ENCODE results near the gene FKBP1A.
A peak's percentile ranks its signal among the peaks of the same experiment; 100 is the strongest.

Gene FKBP1A

DNA sequence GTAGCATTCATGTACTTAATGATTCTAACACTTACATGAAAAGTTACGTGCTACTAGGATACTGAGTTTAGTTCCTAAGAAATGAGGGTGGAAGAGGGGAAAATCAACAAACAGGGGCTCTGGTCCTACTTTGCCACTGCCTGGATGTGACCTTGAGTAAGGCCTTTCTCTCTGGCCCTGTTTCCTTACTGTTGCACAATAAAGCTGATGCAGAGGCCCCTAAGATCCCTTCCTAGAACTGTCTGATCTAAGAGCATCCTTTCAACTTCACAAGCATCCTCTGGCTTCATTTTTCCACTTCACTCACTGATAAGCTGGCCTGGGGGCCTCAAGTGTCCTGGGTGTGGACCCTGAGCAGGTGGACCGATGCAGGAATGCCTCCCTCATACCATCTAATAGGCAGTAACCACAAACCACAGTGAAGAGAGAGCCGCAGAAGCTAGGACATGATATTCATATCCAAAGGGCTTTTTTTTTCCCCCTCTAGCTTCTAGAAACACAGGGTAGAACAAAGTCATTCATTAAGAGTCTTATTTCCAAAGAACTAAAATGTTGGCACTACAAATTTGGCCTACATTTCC, 21.6 kb downstream of the FKBP1A start:
- Mint-ChIP-seq H3K9me3 (peaks cover 4% of the 10 kb centered on the region), H3K4me1 (peaks cover 52% of the 10 kb centered on the region), H3K36me3 (ENCODE audit: low read depth) (peaks cover 67% of the 10 kb centered on the region), H3K27me3 (ENCODE audit: low read depth) (no peaks in the 10 kb centered on the region), H3K4me3 (no peak overlapping the region), H3K27ac (no peak overlapping the region)
- TF ChIP-seq, protein P1, sequence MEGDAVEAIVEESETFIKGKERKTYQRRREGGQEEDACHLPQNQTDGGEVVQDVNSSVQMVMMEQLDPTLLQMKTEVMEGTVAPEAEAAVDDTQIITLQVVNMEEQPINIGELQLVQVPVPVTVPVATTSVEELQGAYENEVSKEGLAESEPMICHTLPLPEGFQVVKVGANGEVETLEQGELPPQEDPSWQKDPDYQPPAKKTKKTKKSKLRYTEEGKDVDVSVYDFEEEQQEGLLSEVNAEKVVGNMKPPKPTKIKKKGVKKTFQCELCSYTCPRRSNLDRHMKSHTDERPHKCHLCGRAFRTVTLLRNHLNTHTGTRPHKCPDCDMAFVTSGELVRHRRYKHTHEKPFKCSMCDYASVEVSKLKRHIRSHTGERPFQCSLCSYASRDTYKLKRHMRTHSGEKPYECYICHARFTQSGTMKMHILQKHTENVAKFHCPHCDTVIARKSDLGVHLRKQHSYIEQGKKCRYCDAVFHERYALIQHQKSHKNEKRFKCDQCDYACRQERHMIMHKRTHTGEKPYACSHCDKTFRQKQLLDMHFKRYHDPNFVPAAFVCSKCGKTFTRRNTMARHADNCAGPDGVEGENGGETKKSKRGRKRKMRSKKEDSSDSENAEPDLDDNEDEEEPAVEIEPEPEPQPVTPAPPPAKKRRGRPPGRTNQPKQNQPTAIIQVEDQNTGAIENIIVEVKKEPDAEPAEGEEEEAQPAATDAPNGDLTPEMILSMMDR (IDR thresholded peaks at IDR 0.05; ENCODE audit: unreplicated experiment in 3 of 3): no peak

DNA sequence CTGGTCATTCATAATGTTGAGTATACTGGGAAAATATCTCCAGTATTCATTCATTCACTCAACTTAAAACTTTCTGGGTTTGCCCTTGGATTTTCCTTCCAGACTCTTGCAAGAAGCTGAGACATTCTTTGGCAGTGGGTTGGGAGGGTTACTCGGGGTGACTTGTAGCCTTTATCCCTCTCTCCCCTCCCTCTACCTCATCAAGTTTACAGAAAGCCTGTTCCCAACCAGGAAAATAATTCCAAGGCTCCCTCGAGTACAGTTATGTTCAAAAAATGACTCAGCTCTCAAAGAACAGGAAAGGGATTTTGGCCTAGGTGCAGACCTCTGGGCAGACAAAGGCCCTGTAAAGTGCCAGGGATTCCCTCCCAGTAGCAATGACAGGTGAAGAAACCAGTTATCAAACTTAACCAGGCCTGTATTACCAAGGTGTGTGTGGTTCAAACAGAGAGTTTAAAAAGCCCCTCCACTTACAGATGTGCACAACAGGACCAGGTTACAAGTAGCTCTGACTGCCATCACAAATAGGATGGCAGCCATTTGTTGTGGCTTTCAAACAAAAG, 22.2 kb downstream of the FKBP1A start:
- Mint-ChIP-seq H3K27ac (no peak overlapping the region), H3K4me3 (no peak overlapping the region), H3K4me1 (peaks cover 45% of the 10 kb centered on the region), H3K9me3 (peaks cover 4% of the 10 kb centered on the region), H3K36me3 (ENCODE audit: low read depth) (peaks cover 72% of the 10 kb centered on the region), H3K27me3 (ENCODE audit: low read depth) (no peaks in the 10 kb centered on the region)
- TF ChIP-seq, protein P1 (IDR thresholded peaks at IDR 0.05; ENCODE audit: unreplicated experiment in 3 of 3): no peak

DNA sequence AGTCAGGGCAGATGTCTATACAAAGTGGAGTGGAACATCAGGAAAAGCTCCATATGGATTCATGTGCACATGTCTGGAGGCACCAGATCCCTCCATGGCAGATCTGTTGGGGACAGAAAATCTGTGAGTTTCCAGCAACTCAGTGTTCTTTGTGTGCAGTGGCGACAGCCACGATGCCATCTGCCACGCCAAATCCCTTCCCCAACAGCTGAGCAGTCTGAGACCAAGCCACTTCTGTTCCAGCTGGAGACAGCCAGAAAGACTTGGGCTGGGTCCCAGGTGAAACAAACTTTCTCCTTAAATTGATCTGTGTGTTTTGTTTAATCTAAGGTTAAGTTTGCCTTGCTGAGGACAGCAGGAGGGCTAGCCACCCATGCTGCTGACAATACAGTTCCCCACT, 22.9 kb downstream of the FKBP1A start:
- H3K4me3 Mint-ChIP-seq: no peak overlapping the region
- H3K4me1 Mint-ChIP-seq: peaks cover 38% of the 10 kb centered on the region
- H3K27ac Mint-ChIP-seq: peak overlapping the region in 1 of 3 experiments; percentile 19
- peaks cover 76% of the 10 kb centered on the region for H3K36me3 Mint-ChIP-seq (ENCODE audit: low read depth)
- H3K9me3 Mint-ChIP-seq: peaks cover 4% of the 10 kb centered on the region
- TF ChIP-seq, protein P1 (IDR thresholded peaks at IDR 0.05; ENCODE audit: unreplicated experiment in 3 of 3): no peak
- no peaks in the 10 kb centered on the region for H3K27me3 Mint-ChIP-seq (ENCODE audit: low read depth)

DNA sequence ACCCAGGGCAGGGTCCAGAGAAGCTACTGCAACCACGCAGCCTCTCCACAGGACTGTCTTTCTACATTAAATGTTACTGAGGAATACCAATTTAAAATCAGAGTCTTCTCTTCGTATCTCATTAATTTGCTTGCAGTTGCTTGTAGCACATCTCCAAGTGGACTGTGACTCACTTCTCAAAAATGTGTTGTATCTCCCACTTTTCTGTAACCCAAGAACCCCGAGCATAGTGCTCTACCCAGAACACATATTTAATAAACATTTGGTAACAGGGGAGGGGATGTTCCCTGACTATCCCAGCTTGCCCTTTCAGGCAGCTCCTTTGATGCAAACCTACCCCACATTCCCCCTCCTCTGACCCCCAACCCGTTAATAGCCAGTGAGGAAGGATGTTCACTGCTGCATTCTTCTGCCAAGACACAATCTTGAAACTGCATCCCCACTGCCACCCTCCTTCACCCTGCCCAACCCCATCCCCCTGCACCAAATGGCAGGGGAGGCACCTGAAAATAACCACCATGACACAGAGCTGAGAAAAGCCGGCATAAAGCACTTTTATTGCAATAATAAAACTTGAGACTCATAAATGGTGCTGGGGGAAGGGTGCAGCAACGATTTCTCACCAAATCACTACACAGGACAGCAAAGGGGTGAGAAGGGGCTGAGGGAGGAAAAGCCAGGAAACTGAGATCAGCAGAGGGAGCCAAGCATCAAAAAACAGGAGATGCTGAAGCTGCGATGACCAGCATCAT, 24.2 kb downstream of the FKBP1A start:
- Mint-ChIP-seq H3K9me3 (peaks cover 4% of the 10 kb centered on the region), H3K27me3 (ENCODE audit: low read depth) (no peaks in the 10 kb centered on the region)

DNA sequence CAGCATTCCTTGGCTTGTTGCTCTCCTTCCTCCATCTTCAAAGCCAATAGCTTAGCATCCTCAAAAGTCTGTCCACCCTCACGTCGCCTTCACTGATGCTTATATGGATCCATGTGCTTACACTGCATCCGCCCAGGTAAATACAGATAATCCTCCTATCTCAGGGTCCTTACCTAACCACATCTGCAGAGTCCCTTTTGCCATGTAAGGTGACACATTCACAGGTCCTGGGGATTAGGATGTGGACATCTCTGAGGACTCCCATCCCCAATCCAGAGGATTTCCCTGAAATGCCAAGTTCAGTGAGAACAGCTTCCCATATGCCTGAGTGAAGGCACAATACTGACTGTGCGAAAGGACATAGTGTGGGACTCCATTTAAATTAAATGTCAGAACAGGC, 25.4 kb downstream of the FKBP1A start:
- TF ChIP-seq, protein P1 (IDR thresholded peaks at IDR 0.05; ENCODE audit: unreplicated experiment in 3 of 3): no peak
- Mint-ChIP-seq H3K36me3 (ENCODE audit: low read depth) (peaks cover 82% of the 10 kb centered on the region), H3K27ac (no peak overlapping the region), H3K27me3 (ENCODE audit: low read depth) (no peaks in the 10 kb centered on the region), H3K9me3 (peaks cover 4% of the 10 kb centered on the region), H3K4me1 (peaks cover 37% of the 10 kb centered on the region), H3K4me3 (no peak overlapping the region)

More for the DNA sequence above, 24.2 kb downstream of the FKBP1A start:
- Mint-ChIP-seq H3K36me3 (ENCODE audit: low read depth) (peaks cover 82% of the 10 kb centered on the region), H3K4me3 (no peak overlapping the region), H3K4me1 (peaks cover 40% of the 10 kb centered on the region), H3K27ac (peak overlapping the region in 1 of 3 experiments; percentile 35)
- TF ChIP-seq, protein P1 (IDR thresholded peaks at IDR 0.05; ENCODE audit: unreplicated experiment in 3 of 3): no peak

Data from nephron (organoid).